Panc1 (cell line): ENCODE data around the gene CLEC16A. TPM values are rescaled to one million over a fixed set of nuclear protein-coding genes. Genes with fewer than 3 reads are reported as not detected.

Source experiments
- ATAC-seq: fragments of 200-7000 bp; cut with Tn5 transposase; 2 replicates; pipeline ENCODE4 v1.9.1; 2020; ENCODE audit warnings: mild to moderate bottlenecking, moderate library complexity
- BruUV-seq: library from RNA; stranded (reverse); fragments of 400-500 nt; replicated peaks from 2 replicates; lab custom pipeline; 2021; lab: Mats Ljungman, UMichigan
- CTCF ChIA-PET: fragments of 300-600 bp; sonication (Branson Sonifier 250); formaldehyde crosslinking; loops from one replicate; lab custom pipeline; 2022; ENCODE audit warnings: antibody characterized with exemption; lab: Charles Lee
- POLR2A ChIA-PET: fragments of 300-600 bp; sonication (Branson Sonifier 250); formaldehyde crosslinking; loops from one replicate; lab custom pipeline; 2022; ENCODE audit warnings: antibody characterized with exemption; lab: Charles Lee
- DNase-seq: peaks from one replicate; pipeline ENCODE4 v3.0.0-alpha.2; 2010; ENCODE audit warnings: low read depth, low spot score
- H3K27ac ChIP-seq: 2 replicates; pipeline ENCODE4 v1.5.1; 2011; ENCODE audit warnings: mild to moderate bottlenecking, low read length, inconsistent platforms
- H3K27me3 ChIP-seq: fragments of 200-500 bp; sonication (Bioruptor generic); 2 replicates; pipeline ENCODE4 v1.6.0; 2014; ENCODE audit warnings: low read length, inconsistent platforms; ENCODE audit not compliant: control insufficient read depth, insufficient read depth
- H3K36me3 ChIP-seq: fragments of 200-500 bp; sonication (Bioruptor generic); 2 replicates; pipeline ENCODE4 v1.5.1; 2014; ENCODE audit warnings: inconsistent platforms, mild to moderate bottlenecking, low read length, moderate library complexity; ENCODE audit not compliant: control insufficient read depth, insufficient read depth
- H3K4me1 ChIP-seq: 2 replicates; pipeline ENCODE4 v1.5.1; 2011; ENCODE audit warnings: inconsistent platforms, mild to moderate bottlenecking, low read length, moderate library complexity; ENCODE audit not compliant: control insufficient read depth, insufficient read depth
- H3K4me3 ChIP-seq, 2 experiments: 2 replicates each; pipeline ENCODE4 v1.5.1; 2011 to 2012; ENCODE audit warnings: low read depth in 2 of 2, low read length in 2 of 2, mild to moderate bottlenecking in 2 of 2, inconsistent platforms in 1 of 2, moderate library complexity in 1 of 2
- H3K9me3 ChIP-seq: fragments of 200-500 bp; sonication (Bioruptor generic); 2 replicates; pipeline ENCODE4 v1.5.1; 2014; ENCODE audit warnings: low read depth, mild to moderate bottlenecking, inconsistent platforms, low read length, moderate library complexity; ENCODE audit not compliant: control insufficient read depth, insufficient read depth
- POLR2AphosphoS5 ChIP-seq: IDR thresholded peaks from 2 replicates; pipeline ENCODE4 v1.6.1; 2012; ENCODE audit warnings: mild to moderate bottlenecking, low read depth, low read length, moderate library complexity
- SIN3A ChIP-seq: IDR thresholded peaks from 2 replicates; pipeline ENCODE4 v1.6.1; 2012; ENCODE audit warnings: low read depth, mild to moderate bottlenecking, low read length, moderate library complexity, borderline replicate concordance; ENCODE audit not compliant: insufficient read depth
- TCF7L2 ChIP-seq: IDR thresholded peaks from 2 replicates; pipeline ENCODE4 v1.6.1; 2011; ENCODE audit warnings: mild to moderate bottlenecking, low read depth, low read length, inconsistent platforms
- in situ Hi-C: cut with HindIII; loops from 2 replicates; pipeline ENCODE4 v1.10.0; 2016; ENCODE audit warnings: low sequenced_read_pairs, low pct_unique_long_range_greater_than_20kb
- intact Hi-C: fragments of 100-400 bp; cut with micrococcal nuclease; formaldehyde crosslinking; loops from one replicate; pipeline ENCODE4 v1.10.0; 2022; ENCODE audit not compliant: unreplicated experiment
- total RNA-seq: library from RNA; stranded (reverse); gene quantifications from one replicate; pipeline ENCODE4 v1.2.1, GENCODE V29; 2021; ENCODE audit not compliant: unreplicated experiment
- TF ChIP-seq, protein P1 (sequence below): fragments of 450-650 bp; IDR thresholded peaks from 2 replicates; pipeline ENCODE4 v1.5.1; 2017; ENCODE audit warnings: mild to moderate bottlenecking
- TF ChIP-seq, protein P2 (sequence below), 2 experiments: IDR thresholded peaks; 2 replicates each; pipeline ENCODE4 v1.6.1; 2011 to 2012; ENCODE audit warnings: low read depth in 2 of 2, control low read depth in 1 of 2, low read length in 1 of 2, mild to moderate bottlenecking in 1 of 2, moderate library complexity in 1 of 2; ENCODE audit not compliant: insufficient read depth in 1 of 2

CLEC16A gene
- total RNA-seq, 1 experiment from 2014 or later = 21.0 TPM

DNA sequence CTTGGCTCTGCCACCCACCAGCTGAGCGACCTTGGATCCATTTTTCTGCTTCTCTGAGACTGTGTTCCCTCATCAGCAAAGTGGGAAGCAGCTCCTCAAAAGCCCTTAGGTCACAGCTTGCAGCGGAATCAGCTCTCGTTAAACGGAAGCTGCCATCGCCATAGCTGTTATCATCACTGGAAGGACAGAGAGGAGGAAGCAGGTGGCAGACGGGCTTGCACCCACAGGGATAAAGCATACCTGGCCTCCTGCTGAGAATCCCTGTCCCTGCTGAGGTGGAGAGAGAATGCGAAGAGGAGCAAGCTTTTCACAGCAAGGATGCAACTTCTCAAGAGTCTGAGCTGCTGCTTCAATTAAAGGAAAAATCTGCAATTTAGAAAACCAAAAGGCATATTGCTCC is 106.6 kb downstream of the CLEC16A start:
- Histone ChIP-seq H3K9me3 (no peaks in the 10 kb centered on the region), H3K27me3 (no peaks in the 10 kb centered on the region), H3K4me1 (no peaks in the 10 kb centered on the region), H3K4me3 (no peak overlapping the region), H3K36me3 (no peaks in the 10 kb centered on the region; the same call in 1 of the 2 replicates), H3K27ac (no peak overlapping the region)
- ATAC-seq = no peak
- in situ Hi-C loops = no loop called here
- BruUV-seq = no TSS peak
- ChIA-PET POLR2A (no interaction called here), CTCF (no interaction called here)
- intact Hi-C loops = no loop called here
- no peak for TF ChIP-seq TCF7L2
- TF ChIP-seq, protein P1, sequence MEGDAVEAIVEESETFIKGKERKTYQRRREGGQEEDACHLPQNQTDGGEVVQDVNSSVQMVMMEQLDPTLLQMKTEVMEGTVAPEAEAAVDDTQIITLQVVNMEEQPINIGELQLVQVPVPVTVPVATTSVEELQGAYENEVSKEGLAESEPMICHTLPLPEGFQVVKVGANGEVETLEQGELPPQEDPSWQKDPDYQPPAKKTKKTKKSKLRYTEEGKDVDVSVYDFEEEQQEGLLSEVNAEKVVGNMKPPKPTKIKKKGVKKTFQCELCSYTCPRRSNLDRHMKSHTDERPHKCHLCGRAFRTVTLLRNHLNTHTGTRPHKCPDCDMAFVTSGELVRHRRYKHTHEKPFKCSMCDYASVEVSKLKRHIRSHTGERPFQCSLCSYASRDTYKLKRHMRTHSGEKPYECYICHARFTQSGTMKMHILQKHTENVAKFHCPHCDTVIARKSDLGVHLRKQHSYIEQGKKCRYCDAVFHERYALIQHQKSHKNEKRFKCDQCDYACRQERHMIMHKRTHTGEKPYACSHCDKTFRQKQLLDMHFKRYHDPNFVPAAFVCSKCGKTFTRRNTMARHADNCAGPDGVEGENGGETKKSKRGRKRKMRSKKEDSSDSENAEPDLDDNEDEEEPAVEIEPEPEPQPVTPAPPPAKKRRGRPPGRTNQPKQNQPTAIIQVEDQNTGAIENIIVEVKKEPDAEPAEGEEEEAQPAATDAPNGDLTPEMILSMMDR = no peak
- no peak for TF ChIP-seq POLR2AphosphoS5
- no peak for TF ChIP-seq SIN3A
- TF ChIP-seq, protein P2, sequence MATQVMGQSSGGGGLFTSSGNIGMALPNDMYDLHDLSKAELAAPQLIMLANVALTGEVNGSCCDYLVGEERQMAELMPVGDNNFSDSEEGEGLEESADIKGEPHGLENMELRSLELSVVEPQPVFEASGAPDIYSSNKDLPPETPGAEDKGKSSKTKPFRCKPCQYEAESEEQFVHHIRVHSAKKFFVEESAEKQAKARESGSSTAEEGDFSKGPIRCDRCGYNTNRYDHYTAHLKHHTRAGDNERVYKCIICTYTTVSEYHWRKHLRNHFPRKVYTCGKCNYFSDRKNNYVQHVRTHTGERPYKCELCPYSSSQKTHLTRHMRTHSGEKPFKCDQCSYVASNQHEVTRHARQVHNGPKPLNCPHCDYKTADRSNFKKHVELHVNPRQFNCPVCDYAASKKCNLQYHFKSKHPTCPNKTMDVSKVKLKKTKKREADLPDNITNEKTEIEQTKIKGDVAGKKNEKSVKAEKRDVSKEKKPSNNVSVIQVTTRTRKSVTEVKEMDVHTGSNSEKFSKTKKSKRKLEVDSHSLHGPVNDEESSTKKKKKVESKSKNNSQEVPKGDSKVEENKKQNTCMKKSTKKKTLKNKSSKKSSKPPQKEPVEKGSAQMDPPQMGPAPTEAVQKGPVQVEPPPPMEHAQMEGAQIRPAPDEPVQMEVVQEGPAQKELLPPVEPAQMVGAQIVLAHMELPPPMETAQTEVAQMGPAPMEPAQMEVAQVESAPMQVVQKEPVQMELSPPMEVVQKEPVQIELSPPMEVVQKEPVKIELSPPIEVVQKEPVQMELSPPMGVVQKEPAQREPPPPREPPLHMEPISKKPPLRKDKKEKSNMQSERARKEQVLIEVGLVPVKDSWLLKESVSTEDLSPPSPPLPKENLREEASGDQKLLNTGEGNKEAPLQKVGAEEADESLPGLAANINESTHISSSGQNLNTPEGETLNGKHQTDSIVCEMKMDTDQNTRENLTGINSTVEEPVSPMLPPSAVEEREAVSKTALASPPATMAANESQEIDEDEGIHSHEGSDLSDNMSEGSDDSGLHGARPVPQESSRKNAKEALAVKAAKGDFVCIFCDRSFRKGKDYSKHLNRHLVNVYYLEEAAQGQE (IDR thresholded peaks at IDR 0.05; ENCODE audit: insufficient read depth in 1 of 2, low read depth in 2 of 2, low read length in 1 of 2) = no peak
- no peak for DNase-seq

- ATAC-seq = no peak
Observed at GRCh38 chr16:11051430-11051829, 107.1 kb downstream of the CLEC16A start.

More at GRCh38 chr16:11051430-11051829, 107.1 kb downstream of the CLEC16A start:
- TF ChIP-seq POLR2AphosphoS5 = no peak
- TF ChIP-seq, protein P2 (IDR thresholded peaks at IDR 0.05; ENCODE audit: insufficient read depth in 1 of 2, low read depth in 2 of 2, low read length in 1 of 2) = no peak
- TF ChIP-seq SIN3A = no peak
- no peak for TF ChIP-seq TCF7L2
- TF ChIP-seq, protein P1 = no peak
- intact Hi-C loops = no loop called here
- DNase-seq = no peak
- H3K9me3 ChIP-seq = no peaks in the 10 kb centered on the region
- in situ Hi-C loops = no loop called here
- ChIA-PET CTCF (no interaction called here), POLR2A (interaction anchor here (1.0 kb wide), 1 partner anchor 15 kb away, joined by 5 read pairs; no protein-coding TSS in a partner anchor)
- BruUV-seq = no TSS peak
- no peaks in the 10 kb centered on the region for H3K27me3 ChIP-seq
- no peak overlapping the region for H3K27ac ChIP-seq
- no peaks in the 10 kb centered on the region for H3K36me3 ChIP-seq
- H3K4me1 ChIP-seq = no peaks in the 10 kb centered on the region
- no peak overlapping the region for H3K4me3 ChIP-seq
